Measurements from ENCODE around the gene TMX1.

The TMX1 gene

GRCh38 chr14:51305751-51306150 lies 65.7 kb downstream of the TMX1 start:
- DNase-seq (ENCODE audit: extremely low read depth, low read depth), result no peak
- TF ChIP-seq CTCF (IDR thresholded peaks at IDR 0.05; ENCODE audit: low read depth, low read length), result no peak

Data from AG09319 (cell line).